ENCODE measurements around the gene CTNNA3.
"Not testable (repeated sequence)": the region's sequence is repeated elsewhere in the genome, so short reads cannot be mapped to it uniquely, and the experiment has no call there.

CTNNA3 gene

GRCh38 chr10:66378117-66378876, 1317.7 kb downstream of the CTNNA3 start:
- no peak for DNase-seq (ENCODE audit: low spot score)

GRCh38 chr10:66368146-66368545, 1327.8 kb downstream of the CTNNA3 start:
- DNase-seq (ENCODE audit: low spot score), result no peak

GRCh38 chr10:66366163-66366562, 1329.8 kb downstream of the CTNNA3 start:
- no peak for DNase-seq (ENCODE audit: low spot score)

GRCh38 chr10:66365686-66366085, 1330.3 kb downstream of the CTNNA3 start:
- no peak for DNase-seq (ENCODE audit: low spot score)

GRCh38 chr10:66362522-66362921, 1333.5 kb downstream of the CTNNA3 start:
- DNase-seq (ENCODE audit: low spot score), result no peak

GRCh38 chr10:66353822-66354221, 1342.2 kb downstream of the CTNNA3 start:
- not testable (repeated sequence) for DNase-seq (ENCODE audit: low spot score)

GRCh38 chr10:66353422-66353821, 1342.6 kb downstream of the CTNNA3 start:
- no peak for DNase-seq (ENCODE audit: low spot score)

GRCh38 chr10:66350622-66351399, 1345.2 kb downstream of the CTNNA3 start:
- DNase-seq (ENCODE audit: low spot score), result no peak

GRCh38 chr10:66349726-66350125, 1346.3 kb downstream of the CTNNA3 start:
- no peak for DNase-seq (ENCODE audit: low spot score)

- no peak for DNase-seq (ENCODE audit: low spot score)
Observed at GRCh38 chr10:66349076-66349475, 1346.9 kb downstream of the CTNNA3 start.

GRCh38 chr10:66337211-66337610, 1358.8 kb downstream of the CTNNA3 start:
- no peak for DNase-seq (ENCODE audit: low spot score)

GRCh38 chr10:66336791-66337190, 1359.2 kb downstream of the CTNNA3 start:
- DNase-seq (ENCODE audit: low spot score), result no peak

- not testable (repeated sequence) for DNase-seq (ENCODE audit: low spot score)
Observed at GRCh38 chr10:66335753-66336152, 1360.2 kb downstream of the CTNNA3 start.

- no peak for DNase-seq (ENCODE audit: low spot score)
Observed at GRCh38 chr10:66329147-66329546, 1366.8 kb downstream of the CTNNA3 start.

GRCh38 chr10:66326876-66327275, 1369.1 kb downstream of the CTNNA3 start:
- DNase-seq (ENCODE audit: low spot score), result no peak

- DNase-seq (ENCODE audit: low spot score), result no peak
Observed at GRCh38 chr10:66322777-66323176, 1373.2 kb downstream of the CTNNA3 start.

GRCh38 chr10:66321723-66322665, 1374.0 kb downstream of the CTNNA3 start:
- DNase-seq (ENCODE audit: low spot score), result no peak

- no peak for DNase-seq (ENCODE audit: low spot score)
Observed at GRCh38 chr10:66318761-66319160, 1377.2 kb downstream of the CTNNA3 start.

- DNase-seq (ENCODE audit: low spot score), result no peak
Observed at GRCh38 chr10:66307826-66308225, 1388.2 kb downstream of the CTNNA3 start.

- no peak for DNase-seq (ENCODE audit: low spot score)
Observed at GRCh38 chr10:66301078-66301477, 1394.9 kb downstream of the CTNNA3 start.

GRCh38 chr10:66295602-66296001, 1400.4 kb downstream of the CTNNA3 start:
- no peak for DNase-seq (ENCODE audit: low spot score)

- no peak for DNase-seq (ENCODE audit: low spot score)
Observed at GRCh38 chr10:66294538-66294937, 1401.5 kb downstream of the CTNNA3 start.
